Natural killer cell (primary cell): ENCODE measurements around the gene ICOSLG. TPM values are rescaled to one million over a fixed set of nuclear protein-coding genes. Genes with fewer than 3 reads are reported as not detected.

Source experiments
- ATAC-seq, 3 donors: fragments of 150-1000 bp in 2 of 3; fragments of 200-7000 bp in 1 of 3; cut with Tn5 transposase; 1 replicate in 1 of 3; 2 replicates in 2 of 3; pipeline ENCODE4 v1.10.0; 2021; ENCODE audit warnings: mild to moderate bottlenecking in 2 of 3, moderate library complexity in 2 of 3
- DNase-seq, 2 donors: peaks; one replicate each; pipeline versions ENCODE4 v3.0.0 to v3.0.0-alpha.2; 2013 to 2021; ENCODE audit warnings: mixed read lengths in 1 of 2
- H3K27ac ChIP-seq: one replicate; pipeline ENCODE4 v1.5.1; 2013; ENCODE audit warnings: mild to moderate bottlenecking, low read length
- H3K27me3 ChIP-seq: one replicate; pipeline ENCODE4 v1.6.1; 2013; ENCODE audit warnings: low read length; ENCODE audit not compliant: control insufficient read depth, insufficient read depth
- H3K36me3 ChIP-seq: one replicate; pipeline ENCODE4 v1.6.1; 2013; ENCODE audit warnings: low read length; ENCODE audit not compliant: control insufficient read depth, insufficient read depth
- H3K4me1 ChIP-seq: one replicate; pipeline ENCODE4 v1.6.1; 2013; ENCODE audit warnings: low read length; ENCODE audit not compliant: control insufficient read depth, insufficient read depth
- H3K4me3 ChIP-seq: one replicate; pipeline ENCODE4 v1.5.1; 2013; ENCODE audit warnings: low read length
- H3K9me3 ChIP-seq: one replicate; pipeline ENCODE4 v1.6.1; 2013; ENCODE audit warnings: low read length; ENCODE audit not compliant: control insufficient read depth, insufficient read depth
- H3K27ac Mint-ChIP-seq, 2 donors: one replicate each; pipeline ENCODE4 v1.8.0; 2022; ENCODE audit warnings: mild to moderate bottlenecking in 2 of 2, mixed read lengths in 2 of 2, moderate library complexity in 1 of 2
- H3K27me3 Mint-ChIP-seq, 2 donors: one replicate each; pipeline ENCODE4 v1.8.0; 2022; ENCODE audit warnings: low read depth in 2 of 2, mixed read lengths in 2 of 2
- H3K36me3 Mint-ChIP-seq: one replicate; pipeline ENCODE4 v1.8.0; 2022; ENCODE audit warnings: mixed read lengths
- H3K4me1 Mint-ChIP-seq, 2 donors: one replicate each; pipeline ENCODE4 v1.8.0; 2022; ENCODE audit warnings: mixed read lengths in 2 of 2
- H3K4me3 Mint-ChIP-seq: one replicate; pipeline ENCODE4 v1.8.0; 2022; ENCODE audit warnings: mild to moderate bottlenecking, moderate library complexity, mixed read lengths
- H3K9me3 Mint-ChIP-seq, 2 donors: one replicate each; pipeline ENCODE4 v1.8.0; 2022; ENCODE audit warnings: mixed read lengths in 2 of 2
- CTCF ChIP-seq: fragments of 200-600 bp; IDR thresholded peaks from one replicate; pipeline ENCODE4 v1.8.0; 2022; ENCODE audit warnings: antibody characterized with exemption
- WGBS: methylation state at CpG from one replicate; pipeline ENCODE4 v1.1.7; 2013; ENCODE audit warnings: missing lambda C conversion rate; ENCODE audit not compliant: insufficient coverage; 5-methylcytosine and 5-hydroxymethylcytosine counted together
- intact Hi-C: fragments of 100-400 bp; cut with micrococcal nuclease; formaldehyde crosslinking; loops from one replicate; pipeline ENCODE4 v1.14.2; 2022
- total RNA-seq, 4 donors: library from RNA; stranded (reverse); fragments of 120-200 nt in 1 of 4; gene quantifications; one replicate each; pipeline versions ENCODE4 v1.2.3 to v1.2.4, GENCODE V29; 2013 to 2022

The ICOSLG gene
- total RNA-seq, 3 donors from 2014 or later (not counting 1 experiment from before 2014, with no cell fraction given) = 1.7 to 4.5 (median 2.9) TPM

- Histone ChIP-seq H3K27ac (no peak overlapping the region), H3K4me1 (no peaks in the 10 kb centered on the region), H3K4me3 (no peak overlapping the region), H3K27me3 (no peaks in the 10 kb centered on the region), H3K36me3 (no peaks in the 10 kb centered on the region), H3K9me3 (no peaks in the 10 kb centered on the region)
- intact Hi-C loops = no loop called here
- Mint-ChIP-seq H3K9me3 (no peaks in the 10 kb centered on the region), H3K27ac (no peak overlapping the region), H3K27me3 (peaks cover 0 to 11% of the 10 kb centered on the region in 2 donors), H3K4me3 (no peak overlapping the region), H3K36me3 (no peaks in the 10 kb centered on the region), H3K4me1 (no peaks in the 10 kb centered on the region)
- DNase-seq (no peak), ATAC-seq (no peak)
- no peak for TF ChIP-seq CTCF
- WGBS = 91% methylated on average over 12 of the region's 12 CpGs
Measured at GRCh38 chr21:44262338-44263056, 21.8 kb upstream of the ICOSLG start.

GRCh38 chr21:44261675-44262295, 21.0 kb upstream of the ICOSLG start, which contains the start of gene DNMT3L:
DNMT3L (minus strand) TSS chr21:44261897; CDS start chr21:44261259, 638 bp downstream.
- no peaks in the 10 kb centered on the region for H3K27me3 ChIP-seq
- intact Hi-C loops = no loop called here
- H3K9me3 Mint-ChIP-seq = no peaks in the 10 kb centered on the region

GRCh38 chr21:44260791-44261631, 20.3 kb upstream of the ICOSLG start:
- Histone ChIP-seq H3K36me3 (no peaks in the 10 kb centered on the region), H3K27me3 (no peaks in the 10 kb centered on the region), H3K4me1 (no peaks in the 10 kb centered on the region), H3K27ac (no peak overlapping the region), H3K9me3 (no peaks in the 10 kb centered on the region), H3K4me3 (no peak overlapping the region)
- no peaks in the 10 kb centered on the region for H3K4me1 Mint-ChIP-seq
- H3K36me3 Mint-ChIP-seq = no peaks in the 10 kb centered on the region
- intact Hi-C loops = no loop called here
- no peak for ATAC-seq
- H3K27ac Mint-ChIP-seq = no peak overlapping the region
- WGBS = 85% methylated on average over 19 of the region's 19 CpGs
- peaks cover 0 to 11% of the 10 kb centered on the region in 2 donors for H3K27me3 Mint-ChIP-seq
- no peak overlapping the region for H3K4me3 Mint-ChIP-seq
- TF ChIP-seq CTCF = no peak
- H3K9me3 Mint-ChIP-seq = no peaks in the 10 kb centered on the region
- no peak for DNase-seq

More at GRCh38 chr21:44261675-44262295, 21.0 kb upstream of the ICOSLG start, which contains the start of gene DNMT3L:
- no peaks in the 10 kb centered on the region for H3K4me1 Mint-ChIP-seq
- Histone ChIP-seq H3K36me3 (no peaks in the 10 kb centered on the region), H3K27ac (no peak within 1 kb of the TSS), H3K9me3 (no peaks in the 10 kb centered on the region), H3K4me1 (no peaks in the 10 kb centered on the region), H3K4me3 (no peak within 1 kb of the TSS)
- peaks cover 0 to 11% of the 10 kb centered on the region in 2 donors for H3K27me3 Mint-ChIP-seq
- no peaks in the 10 kb centered on the region for H3K36me3 Mint-ChIP-seq
- no peak within 1 kb of the TSS for H3K27ac Mint-ChIP-seq
- H3K4me3 Mint-ChIP-seq = no peak within 1 kb of the TSS
- DNase-seq = no peak
- TF ChIP-seq CTCF = no peak
- no peak for ATAC-seq
- 84% methylated on average over 19 of the region's 19 CpGs for WGBS
